IMR-90 (cell line): ENCODE results near the gene SLC25A21. TPM values are rescaled to one million over a fixed set of nuclear protein-coding genes. Genes with fewer than 3 reads are reported as not detected.

Experiments
- ATAC-seq: fragments of 200-7000 bp; cut with Tn5 transposase; 2 replicates; pipeline ENCODE4 v1.9.1; 2020; ENCODE audit warnings: low read depth, mild to moderate bottlenecking, moderate library complexity
- BruUV-seq: library from RNA; stranded (reverse); fragments of 400-500 nt; replicated peaks from 2 replicates; lab custom pipeline; 2021; lab: Mats Ljungman, UMichigan
- CTCF ChIA-PET: fragments of 300-600 bp; formaldehyde crosslinking; extraction: SDS; loops from one replicate; lab custom pipeline; 2021; ENCODE audit warnings: antibody characterized with exemption; lab: Yijun Ruan, JAX
- POLR2A ChIA-PET: fragments of 300-600 bp; sonication (Branson Sonifier 250); formaldehyde crosslinking; loops from one replicate; lab custom pipeline; 2022; ENCODE audit warnings: antibody characterized with exemption; ENCODE audit not compliant: unreplicated experiment; lab: Charles Lee
- DNase-seq: peaks from one replicate; pipeline ENCODE4 v3.0.0; 2013
- H2AFZ ChIP-seq: replicated peaks from 2 replicates; pipeline ENCODE3; 2013; ENCODE audit warnings: low read length, mild to moderate bottlenecking; ENCODE audit not compliant: poor library complexity
- H2AK5ac ChIP-seq: 2 replicates; pipeline ENCODE4 v1.6.1; 2013; ENCODE audit warnings: low read depth, low read length, inconsistent platforms
- H2AK9ac ChIP-seq: replicated peaks from 2 replicates; pipeline ENCODE3; 2013; ENCODE audit warnings: mild to moderate bottlenecking, low read depth, low read length, moderate library complexity; ENCODE audit not compliant: poor library complexity
- H2BK120ac ChIP-seq: 2 replicates; pipeline ENCODE4 v1.6.1; 2013; ENCODE audit warnings: low read depth, low read length, inconsistent platforms
- H2BK15ac ChIP-seq: 3 replicates; pipeline ENCODE4 v1.6.1; 2013; ENCODE audit warnings: low read depth, low read length, inconsistent platforms
- H2BK20ac ChIP-seq: 2 replicates; pipeline ENCODE4 v1.6.1; 2013; ENCODE audit warnings: low read depth, mild to moderate bottlenecking, inconsistent platforms, low read length, moderate library complexity
- H2BK5ac ChIP-seq: 2 replicates; pipeline ENCODE4 v1.6.1; 2013; ENCODE audit warnings: mild to moderate bottlenecking, low read depth, low read length, inconsistent platforms; ENCODE audit not compliant: poor library complexity, severe bottlenecking
- H3K14ac ChIP-seq: replicated peaks from 2 replicates; pipeline ENCODE4 v1.6.1; 2013; ENCODE audit warnings: low read depth, low read length, inconsistent platforms
- H3K18ac ChIP-seq: 2 replicates; pipeline ENCODE4 v1.6.1; 2013; ENCODE audit warnings: low read depth, low read length, control low read depth
- H3K23ac ChIP-seq: 2 replicates; pipeline ENCODE4 v1.6.1; 2013; ENCODE audit warnings: low read depth, low read length, inconsistent platforms
- H3K27ac ChIP-seq: 2 replicates; pipeline ENCODE4 v1.5.1; 2013; ENCODE audit warnings: mild to moderate bottlenecking, control low read depth, low read length; ENCODE audit not compliant: insufficient read depth
- H3K27me3 ChIP-seq: 2 replicates; pipeline ENCODE4 v1.6.1; 2013; ENCODE audit warnings: low read length; ENCODE audit not compliant: control insufficient read depth, insufficient read depth
- H3K36me3 ChIP-seq: 2 replicates; pipeline ENCODE4 v1.6.1; 2013; ENCODE audit warnings: low read length, mixed read lengths; ENCODE audit not compliant: control insufficient read depth, insufficient read depth
- H3K4ac ChIP-seq: 2 replicates; pipeline ENCODE4 v1.6.1; 2013; ENCODE audit warnings: low read depth, low read length, inconsistent platforms
- H3K4me1 ChIP-seq: 2 replicates; pipeline ENCODE4 v1.6.1; 2013; ENCODE audit warnings: low read length, mixed read lengths; ENCODE audit not compliant: control insufficient read depth, insufficient read depth
- H3K4me2 ChIP-seq: 2 replicates; pipeline ENCODE4 v1.6.1; 2013; ENCODE audit warnings: low read depth, mild to moderate bottlenecking, control low read depth, low read length, moderate library complexity
- H3K4me3 ChIP-seq: 2 replicates; pipeline ENCODE4 v1.5.1; 2013; ENCODE audit warnings: low read depth, mild to moderate bottlenecking, control low read depth, low read length, moderate library complexity; ENCODE audit not compliant: insufficient read depth
- H3K56ac ChIP-seq: 2 replicates; pipeline ENCODE4 v1.6.1; 2013; ENCODE audit warnings: low read length, inconsistent platforms; ENCODE audit not compliant: insufficient read depth; ENCODE audit errors: extremely low read depth
- H3K79me1 ChIP-seq, 2 experiments: 2 replicates each; pipeline ENCODE4 v1.6.1; 2013; ENCODE audit warnings: low read length in 2 of 2, inconsistent platforms in 1 of 2, low read depth in 1 of 2
- H3K9ac ChIP-seq: 2 replicates; pipeline ENCODE4 v1.6.1; 2013; ENCODE audit warnings: low read depth, low read length, control low read depth
- H3K9me1 ChIP-seq: 2 replicates; pipeline ENCODE4 v1.6.1; 2013; ENCODE audit warnings: low read length, inconsistent platforms; ENCODE audit not compliant: insufficient read depth
- H3K9me3 ChIP-seq: 2 replicates; pipeline ENCODE4 v1.6.1; 2013; ENCODE audit warnings: low read length; ENCODE audit not compliant: control insufficient read depth, insufficient read depth
- H4K20me1 ChIP-seq: 2 replicates; pipeline ENCODE4 v1.6.1; 2013; ENCODE audit warnings: low read length, inconsistent platforms; ENCODE audit not compliant: insufficient read depth
- H4K5ac ChIP-seq: 2 replicates; pipeline ENCODE4 v1.6.1; 2013; ENCODE audit warnings: mild to moderate bottlenecking, low read depth, low read length, control low read depth
- H4K8ac ChIP-seq, 2 experiments: 2 replicates each; pipeline ENCODE4 v1.6.1; 2013; ENCODE audit warnings: low read depth in 2 of 2, low read length in 2 of 2, control low read depth in 1 of 2, inconsistent platforms in 1 of 2
- H4K91ac ChIP-seq: 2 replicates; pipeline ENCODE4 v1.6.1; 2013; ENCODE audit warnings: low read depth, low read length, inconsistent platforms; ENCODE audit not compliant: insufficient read depth
- BHLHE40 ChIP-seq: fragments of 150-350 bp; IDR thresholded peaks from 2 replicates; pipeline ENCODE4 v1.6.1; 2016; ENCODE audit warnings: mild to moderate bottlenecking, low read depth, low read length
- MXI1 ChIP-seq: IDR thresholded peaks from 2 replicates; pipeline ENCODE4 v1.6.1; 2012; ENCODE audit warnings: low read depth, mild to moderate bottlenecking, low read length, moderate library complexity, borderline replicate concordance
- NFE2L2 ChIP-seq: fragments of 150-350 bp; IDR thresholded peaks from 2 replicates; pipeline ENCODE4 v1.6.1; 2016; ENCODE audit warnings: low read depth, mild to moderate bottlenecking, low read length
- WGBS, 2 experiments: methylation state at CpG; one replicate each; pipeline versions ENCODE4 v1.1.5 to v1.1.7; 2013; ENCODE audit warnings: missing lambda C conversion rate in 2 of 2; ENCODE audit not compliant: insufficient read length in 1 of 2; ENCODE audit errors: extremely low coverage in 2 of 2; 5-methylcytosine and 5-hydroxymethylcytosine counted together
- dilution Hi-C: fragments of 300-500 bp; cut with HindIII; formaldehyde crosslinking; loops from one replicate; pipeline ENCODE4 v1.14.3; 2018; ENCODE audit warnings: low sequenced_read_pairs; ENCODE audit not compliant: unreplicated experiment
- in situ Hi-C: fragments of 300-500 bp; cut with MboI; formaldehyde crosslinking; loops from 3 replicates; pipeline ENCODE4 v1.14.3; 2019; ENCODE audit warnings: low sequenced_read_pairs, inconsistent platforms, mixed read lengths
- intact Hi-C: fragments of 100-400 bp; cut with micrococcal nuclease; formaldehyde crosslinking; loops from 2 replicates; pipeline ENCODE4 v1.10.0; 2022
- polyA plus RNA-seq, 3 experiments: library from polyadenylated mRNA; depleted of rRNA; stranded (reverse); fragments of >200 nt; gene quantifications; 2 replicates each; pipeline ENCODE4 v1.2.3, GENCODE V29; 2012; ENCODE audit warnings: low replicate concordance in 1 of 3
- total RNA-seq: library from RNA; depleted of rRNA; stranded (reverse); fragments of >200 nt; gene quantifications from 2 replicates; pipeline ENCODE4 v1.2.3, GENCODE V29; 2012
- TF ChIP-seq, protein P1 (sequence below): fragments of 150-350 bp; IDR thresholded peaks from 2 replicates; pipeline ENCODE4 v1.6.1; 2017; ENCODE audit warnings: mild to moderate bottlenecking, antibody characterized with exemption, low read length, low read depth

The SLC25A21 gene
- total and polyA plus RNA-seq, 2 of the 4 experiments (the other 2 are of a cell fraction): 0.62 to 0.90 TPM

DNA sequence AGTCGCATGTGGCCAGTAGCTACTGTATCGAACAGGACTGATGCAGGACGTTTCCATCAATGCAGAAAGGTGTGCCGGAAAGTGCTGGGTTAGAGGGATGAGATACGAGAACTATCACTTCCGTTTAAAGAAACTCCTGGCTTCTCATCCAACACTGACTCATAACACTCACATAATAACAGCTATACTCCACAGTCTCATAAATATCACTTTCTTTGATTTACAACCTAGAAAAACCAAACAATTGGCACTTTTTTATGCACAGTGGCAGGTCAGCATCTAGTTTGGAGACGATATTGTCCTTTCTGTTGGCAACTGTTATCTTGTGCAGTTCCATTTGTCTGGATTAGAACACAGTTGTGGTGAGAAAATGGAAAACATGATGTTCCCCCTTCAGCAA lies 43.4 kb downstream of the SLC25A21 start:
- no peak overlapping the region for H4K8ac ChIP-seq
- H3K36me3 ChIP-seq: no peaks in the 10 kb centered on the region
- no peaks in the 10 kb centered on the region for H3K79me1 ChIP-seq
- H3K4me2 ChIP-seq: no peak overlapping the region
- dilution Hi-C loops: no loop called here
- H2AK9ac ChIP-seq: no peak overlapping the region
- DNase-seq: no peak
- H3K27me3 ChIP-seq: no peaks in the 10 kb centered on the region
- BruUV-seq: no TSS peak
- H3K4ac ChIP-seq: no peak overlapping the region
- no peaks in the 10 kb centered on the region for H3K4me1 ChIP-seq
- no peak overlapping the region for H2BK5ac ChIP-seq
- no peak for TF ChIP-seq BHLHE40
- TF ChIP-seq NFE2L2: no peak
- TF ChIP-seq, protein P1, sequence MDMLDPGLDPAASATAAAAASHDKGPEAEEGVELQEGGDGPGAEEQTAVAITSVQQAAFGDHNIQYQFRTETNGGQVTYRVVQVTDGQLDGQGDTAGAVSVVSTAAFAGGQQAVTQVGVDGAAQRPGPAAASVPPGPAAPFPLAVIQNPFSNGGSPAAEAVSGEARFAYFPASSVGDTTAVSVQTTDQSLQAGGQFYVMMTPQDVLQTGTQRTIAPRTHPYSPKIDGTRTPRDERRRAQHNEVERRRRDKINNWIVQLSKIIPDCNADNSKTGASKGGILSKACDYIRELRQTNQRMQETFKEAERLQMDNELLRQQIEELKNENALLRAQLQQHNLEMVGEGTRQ: no peak
- no peak for TF ChIP-seq MXI1
- H3K9ac ChIP-seq: no peak overlapping the region
- no peak overlapping the region for H2BK20ac ChIP-seq
- H3K14ac ChIP-seq: no peak overlapping the region
- no peak for ATAC-seq
- WGBS, 2 experiments: no CpG with 5 or more reads among the region's 7 CpGs
- no peak overlapping the region for H3K18ac ChIP-seq
- POLR2A ChIA-PET: no interaction called here
- H3K9me1 ChIP-seq: no peaks in the 10 kb centered on the region
- H4K5ac ChIP-seq: no peak overlapping the region
- H3K9me3 ChIP-seq: no peaks in the 10 kb centered on the region
- no peak overlapping the region for H3K4me3 ChIP-seq
- H2AK5ac ChIP-seq: no peak overlapping the region
- H4K20me1 ChIP-seq: no peaks in the 10 kb centered on the region
- no peak overlapping the region for H3K23ac ChIP-seq
- no peak overlapping the region for H2BK15ac ChIP-seq
- no peak overlapping the region for H3K56ac ChIP-seq
- no peak overlapping the region for H4K91ac ChIP-seq
- no peak overlapping the region for H3K27ac ChIP-seq
- CTCF ChIA-PET: interaction anchor here (0.7 kb wide), 1 partner anchor 14 kb away, joined by 3 read pairs; no protein-coding TSS in a partner anchor
- intact Hi-C loops: no loop called here
- no peak overlapping the region for H2AFZ ChIP-seq
- in situ Hi-C loops: no loop called here
- no peak overlapping the region for H2BK120ac ChIP-seq
